CD8-positive, alpha-beta memory T cell (primary cell): Measurements from ENCODE around the gene POLD4. TPM values are rescaled to one million over a fixed set of nuclear protein-coding genes. Genes with fewer than 3 reads are reported as not detected.

ENCODE experiments used
- CTCF ChIA-PET: fragments of 350-600 bp; sonication (Branson Sonifier 250); formaldehyde crosslinking; loops from one replicate; lab custom pipeline; 2021; ENCODE audit warnings: antibody characterized with exemption; lab: Charles Lee
- POLR2A ChIA-PET: fragments of 350-600 bp; sonication (Branson Sonifier 250); formaldehyde crosslinking; loops from one replicate; lab custom pipeline; 2021; ENCODE audit warnings: antibody characterized with exemption; lab: Charles Lee
- DNase-seq, 5 donors: peaks; one replicate each; pipeline versions ENCODE4 v3.0.0 to v3.0.0-alpha.2; 2020 to 2022; ENCODE audit warnings: mixed read lengths in 1 of 5
- H3K27ac ChIP-seq: one replicate; pipeline ENCODE4 v1.7.0; 2013; ENCODE audit warnings: low read depth, mild to moderate bottlenecking, low read length, moderate library complexity
- H3K27me3 ChIP-seq: 2 replicates; pipeline ENCODE4 v1.7.0; 2013; ENCODE audit warnings: low read length, mild to moderate bottlenecking; ENCODE audit not compliant: insufficient read depth, poor library complexity, severe bottlenecking
- H3K36me3 ChIP-seq: 2 replicates; pipeline ENCODE4 v1.7.0; 2013; ENCODE audit warnings: mild to moderate bottlenecking, low read length, moderate library complexity; ENCODE audit not compliant: insufficient read depth
- H3K4me1 ChIP-seq: 2 replicates; pipeline ENCODE4 v1.7.0; 2013; ENCODE audit warnings: mild to moderate bottlenecking, low read length, moderate library complexity; ENCODE audit not compliant: insufficient read depth
- H3K4me3 ChIP-seq: 2 replicates; pipeline ENCODE4 v1.7.0; 2013; ENCODE audit warnings: mild to moderate bottlenecking, low read length
- H3K9me3 ChIP-seq: 2 replicates; pipeline ENCODE4 v1.7.0; 2013; ENCODE audit warnings: mild to moderate bottlenecking, low read length
- H3K27ac Mint-ChIP-seq, 8 donors: one replicate each; pipeline ENCODE4 v1.8.0; 2020 to 2021; ENCODE audit warnings: mixed read lengths in 8 of 8, mild to moderate bottlenecking in 6 of 8, inconsistent platforms in 3 of 8, moderate library complexity in 3 of 8
- H3K27me3 Mint-ChIP-seq, 2 donors: one replicate each; pipeline ENCODE4 v1.8.0; 2020 to 2021; ENCODE audit warnings: mixed read lengths in 2 of 2, mild to moderate bottlenecking in 1 of 2, moderate library complexity in 1 of 2
- H3K36me3 Mint-ChIP-seq, 3 donors: one replicate each; pipeline ENCODE4 v1.8.0; 2020 to 2021; ENCODE audit warnings: mixed read lengths in 3 of 3, inconsistent platforms in 1 of 3, mild to moderate bottlenecking in 1 of 3
- H3K4me1 Mint-ChIP-seq, 3 donors: one replicate each; pipeline ENCODE4 v1.8.0; 2020 to 2021; ENCODE audit warnings: mixed read lengths in 3 of 3, inconsistent platforms in 1 of 3, mild to moderate bottlenecking in 1 of 3
- H3K4me3 Mint-ChIP-seq, 7 donors: one replicate each; pipeline ENCODE4 v1.8.0; 2020 to 2021; ENCODE audit warnings: mixed read lengths in 7 of 7, mild to moderate bottlenecking in 6 of 7, moderate library complexity in 4 of 7, inconsistent platforms in 2 of 7
- H3K9me3 Mint-ChIP-seq, 5 donors: one replicate each; pipeline ENCODE4 v1.8.0; 2020 to 2022; ENCODE audit warnings: mixed read lengths in 5 of 5, mild to moderate bottlenecking in 3 of 5, moderate library complexity in 2 of 5, inconsistent platforms in 1 of 5
- polyA plus RNA-seq: library from polyadenylated mRNA; unstranded; fragments of 300-500 nt; fragmentation: Illumina TruSeq; gene quantifications from one replicate; pipeline ENCODE4 v1.2.3, GENCODE V29; 2021
- total RNA-seq, 2 experiments: library from RNA; stranded (reverse); gene quantifications; one replicate each; pipeline ENCODE4 v1.2.3, GENCODE V29; 2021

POLD4 gene
- total and polyA plus RNA-seq, 3 experiments from 2014 or later: 32.3 to 91.2 (median 37.8) TPM

GRCh38 chr11:67312187-67313021 is 40.9 kb downstream of the POLD4 start:
- peaks cover 28% of the 10 kb centered on the region for H3K4me1 ChIP-seq
- H3K27ac ChIP-seq: peak overlapping the region; percentile 53
- no peaks in the 10 kb centered on the region for H3K9me3 ChIP-seq
- no peaks in the 10 kb centered on the region for H3K36me3 ChIP-seq
- ChIA-PET CTCF (interaction anchor here (1.1 to 7.2 kb wide), 3 partner anchors 35 to 49 kb away, joined by 3 to 94 read pairs (median 5); no protein-coding TSS in a partner anchor), POLR2A (interaction anchor here (1.2 to 2.2 kb wide), 2 partner anchors 9 to 45 kb away, joined by 3 to 6 read pairs; partner anchors contain the start of gene SSH3)
- peak overlapping the region; percentile 25 for H3K4me3 ChIP-seq
- peak in 3 of 5 donors; percentile 29 to 47 (median 37) for DNase-seq
- no peaks in the 10 kb centered on the region for H3K27me3 ChIP-seq
- H3K36me3 Mint-ChIP-seq: peaks cover 0 to 7% (median 0%) of the 10 kb centered on the region in 3 donors
- peak overlapping the region; percentile 38 to 71 (median 57) for H3K4me3 Mint-ChIP-seq
- peaks cover 31 to 49% (median 44%) of the 10 kb centered on the region in 3 donors for H3K4me1 Mint-ChIP-seq
- H3K27me3 Mint-ChIP-seq: peaks cover 0 to 2% of the 10 kb centered on the region in 2 donors
- no peaks in the 10 kb centered on the region for H3K9me3 Mint-ChIP-seq
- peak overlapping the region; percentile 85 to 99 (median 94) for H3K27ac Mint-ChIP-seq

GRCh38 chr11:67311556-67312082 is 41.7 kb downstream of the POLD4 start:
- Histone ChIP-seq H3K27me3 (no peaks in the 10 kb centered on the region), H3K27ac (peak overlapping the region; percentile 53), H3K9me3 (no peaks in the 10 kb centered on the region), H3K36me3 (no peaks in the 10 kb centered on the region), H3K4me1 (peaks cover 28% of the 10 kb centered on the region), H3K4me3 (no peak overlapping the region)
- ChIA-PET CTCF (interaction anchor here (1.0 kb wide), 1 partner anchor 71 kb away, joined by 4 read pairs; no protein-coding TSS in a partner anchor), POLR2A (no interaction called here)
- DNase-seq: peak in 1 of 5 donors; percentile 24
- H3K9me3 Mint-ChIP-seq: no peaks in the 10 kb centered on the region
- H3K4me1 Mint-ChIP-seq: peaks cover 29 to 45% (median 40%) of the 10 kb centered on the region in 3 donors
- peak overlapping the region; percentile 85 to 99 (median 94) for H3K27ac Mint-ChIP-seq
- H3K4me3 Mint-ChIP-seq: peak overlapping the region in 6 of 7 donors; percentile 29 to 70 (median 41)
- peaks cover 0 to 6% (median 0%) of the 10 kb centered on the region in 3 donors for H3K36me3 Mint-ChIP-seq
- H3K27me3 Mint-ChIP-seq: peaks cover 0 to 2% of the 10 kb centered on the region in 2 donors

- no peak for DNase-seq
- H3K27ac Mint-ChIP-seq: peak overlapping the region; percentile 85 to 99 (median 94)
- H3K9me3 Mint-ChIP-seq: no peaks in the 10 kb centered on the region
- no peaks in the 10 kb centered on the region for H3K36me3 ChIP-seq
- peaks cover 0 to 2% of the 10 kb centered on the region in 2 donors for H3K27me3 Mint-ChIP-seq
- peaks cover 28% of the 10 kb centered on the region for H3K4me1 ChIP-seq
- no peak overlapping the region for H3K4me3 Mint-ChIP-seq
- no peaks in the 10 kb centered on the region for H3K27me3 ChIP-seq
- CTCF ChIA-PET: interaction anchor here (0.8 to 1.7 kb wide), 3 partner anchors 40 to 71 kb away, joined by 3 to 6 read pairs (median 4); no protein-coding TSS in a partner anchor
- H3K9me3 ChIP-seq: no peaks in the 10 kb centered on the region
- H3K27ac ChIP-seq: no peak overlapping the region
- POLR2A ChIA-PET: no interaction called here
- H3K36me3 Mint-ChIP-seq: peaks cover 0 to 8% (median 0%) of the 10 kb centered on the region in 3 donors
- peaks cover 29 to 45% (median 40%) of the 10 kb centered on the region in 3 donors for H3K4me1 Mint-ChIP-seq
- no peak overlapping the region for H3K4me3 ChIP-seq
Measured at GRCh38 chr11:67311051-67311555, 42.2 kb downstream of the POLD4 start.

GRCh38 chr11:67310246-67311050 is 42.9 kb downstream of the POLD4 start:
- no peaks in the 10 kb centered on the region for H3K9me3 Mint-ChIP-seq
- DNase-seq: no peak
- H3K27ac Mint-ChIP-seq: peak overlapping the region in 7 of 8 donors; percentile 10 to 98 (median 72)
- peaks cover 0 to 9% (median 0%) of the 10 kb centered on the region in 3 donors for H3K36me3 Mint-ChIP-seq
- H3K4me3 Mint-ChIP-seq: peak overlapping the region in 1 of 7 donors; percentile 23
- peaks cover 28% of the 10 kb centered on the region for H3K4me1 ChIP-seq
- H3K27ac ChIP-seq: no peak overlapping the region
- ChIA-PET CTCF (interaction anchor here (0.8 to 1.7 kb wide), 3 partner anchors 41 to 72 kb away, joined by 3 to 6 read pairs (median 4); no protein-coding TSS in a partner anchor), POLR2A (interaction anchor here (0.6 kb wide), 1 partner anchor 16 kb away, joined by 3 read pairs; no protein-coding TSS in a partner anchor)
- no peaks in the 10 kb centered on the region for H3K27me3 ChIP-seq
- no peak overlapping the region for H3K4me3 ChIP-seq
- H3K4me1 Mint-ChIP-seq: peaks cover 29 to 45% (median 37%) of the 10 kb centered on the region in 3 donors
- H3K27me3 Mint-ChIP-seq: peaks cover 0 to 2% of the 10 kb centered on the region in 2 donors
- no peaks in the 10 kb centered on the region for H3K9me3 ChIP-seq
- H3K36me3 ChIP-seq: no peaks in the 10 kb centered on the region

GRCh38 chr11:67309661-67310061 is 43.7 kb downstream of the POLD4 start:
- H3K9me3 ChIP-seq: no peaks in the 10 kb centered on the region
- no peaks in the 10 kb centered on the region for H3K36me3 ChIP-seq
- H3K4me1 ChIP-seq: peaks cover 29% of the 10 kb centered on the region
- no peaks in the 10 kb centered on the region for H3K27me3 ChIP-seq
- H3K4me3 Mint-ChIP-seq: no peak overlapping the region
- ChIA-PET CTCF (interaction anchor here (1.7 kb wide), 1 partner anchor 42 kb away, joined by 6 read pairs; no protein-coding TSS in a partner anchor), POLR2A (interaction anchor here (0.6 kb wide), 1 partner anchor 16 kb away, joined by 3 read pairs; no protein-coding TSS in a partner anchor)
- peak overlapping the region in 2 of 8 donors; percentile 42 to 87 for H3K27ac Mint-ChIP-seq
- no peak overlapping the region for H3K4me3 ChIP-seq
- H3K36me3 Mint-ChIP-seq: peaks cover 0 to 9% (median 0%) of the 10 kb centered on the region in 3 donors
- peaks cover 0 to 2% of the 10 kb centered on the region in 2 donors for H3K27me3 Mint-ChIP-seq
- no peak overlapping the region for H3K27ac ChIP-seq
- H3K4me1 Mint-ChIP-seq: peaks cover 32 to 45% (median 35%) of the 10 kb centered on the region in 3 donors
- no peaks in the 10 kb centered on the region for H3K9me3 Mint-ChIP-seq
- DNase-seq: no peak

- Histone ChIP-seq H3K27me3 (no peaks in the 10 kb centered on the region), H3K9me3 (no peaks in the 10 kb centered on the region), H3K36me3 (no peaks in the 10 kb centered on the region), H3K4me3 (no peak overlapping the region), H3K27ac (no peak overlapping the region), H3K4me1 (peaks cover 34% of the 10 kb centered on the region)
- Mint-ChIP-seq H3K36me3 (peaks cover 0 to 9% (median 0%) of the 10 kb centered on the region in 3 donors), H3K27me3 (peaks cover 0 to 2% of the 10 kb centered on the region in 2 donors), H3K9me3 (no peaks in the 10 kb centered on the region), H3K4me3 (no peak overlapping the region), H3K4me1 (peaks cover 32 to 46% (median 35%) of the 10 kb centered on the region in 3 donors), H3K27ac (peak overlapping the region in 1 of 8 donors; percentile 17)
- POLR2A ChIA-PET: no interaction called here
- CTCF ChIA-PET: interaction anchor here (1.5 to 2.5 kb wide), 3 partner anchors 8 to 46 kb away, joined by 4 to 15 read pairs (median 10); partner anchors contain the start of gene ANKRD13D
- no peak for DNase-seq
Measured at GRCh38 chr11:67309166-67309565, 44.2 kb downstream of the POLD4 start.
